DND-41 (cell line): ENCODE measurements around the gene NUTF2.
A peak's percentile ranks its signal among the peaks of the same experiment; 100 is the strongest.

Source experiments
- ATAC-seq: fragments of 200-7000 bp; cut with Tn5 transposase; 3 replicates; pipeline ENCODE4 v1.9.1; 2021; ENCODE audit warnings: low read depth; ENCODE audit not compliant: insufficient read depth
- DNase-seq: peaks from one replicate; pipeline ENCODE4 v3.0.0-alpha.2; 2020
- H2AFZ ChIP-seq: 2 replicates; pipeline ENCODE4 v1.6.0; 2012; ENCODE audit warnings: low read depth, low read length
- H3K27ac ChIP-seq: 2 replicates; pipeline ENCODE4 v1.5.1; 2012; ENCODE audit warnings: low read length, inconsistent platforms
- H3K27me3 ChIP-seq: fragments of 200-600 bp; sonication (generic); 2 replicates; pipeline ENCODE4 v1.6.0; 2012; ENCODE audit warnings: low read length, mild to moderate bottlenecking, inconsistent platforms; ENCODE audit not compliant: insufficient read depth, poor library complexity
- H3K36me3 ChIP-seq: 2 replicates; pipeline ENCODE4 v1.5.1; 2012; ENCODE audit warnings: low read length, inconsistent platforms; ENCODE audit not compliant: insufficient read depth
- H3K4me1 ChIP-seq: 2 replicates; pipeline ENCODE4 v1.5.1; 2012; ENCODE audit warnings: mild to moderate bottlenecking, low read length; ENCODE audit not compliant: insufficient read depth
- H3K4me2 ChIP-seq: 2 replicates; pipeline ENCODE4 v1.6.0; 2012; ENCODE audit warnings: mild to moderate bottlenecking, moderate library complexity, low read length, inconsistent platforms; ENCODE audit not compliant: insufficient read depth
- H3K4me3 ChIP-seq, 2 experiments: fragments of 200-600 bp in 1 of 2; shearing (Covaris generic) in 1 of 2; 2 replicates each; pipeline ENCODE4 v1.5.1; 2012 to 2016; ENCODE audit warnings: inconsistent platforms in 2 of 2, low read length in 2 of 2, mild to moderate bottlenecking in 2 of 2, low read depth in 1 of 2, moderate library complexity in 1 of 2
- H3K79me2 ChIP-seq: 2 replicates; pipeline ENCODE4 v1.6.0; 2012; ENCODE audit warnings: low read length, inconsistent platforms; ENCODE audit not compliant: insufficient read depth
- H3K9ac ChIP-seq: 2 replicates; pipeline ENCODE4 v1.6.0; 2012; ENCODE audit warnings: low read depth, mild to moderate bottlenecking, inconsistent platforms, low read length, moderate library complexity
- H3K9me3 ChIP-seq: 2 replicates; pipeline ENCODE4 v1.5.1; 2012; ENCODE audit warnings: low read length, moderate library complexity, mild to moderate bottlenecking, inconsistent platforms; ENCODE audit not compliant: insufficient read depth, severe bottlenecking
- H4K20me1 ChIP-seq: 2 replicates; pipeline ENCODE4 v1.6.0; 2012; ENCODE audit warnings: low read length; ENCODE audit not compliant: insufficient read depth
- CTCF ChIP-seq: IDR thresholded peaks from 2 replicates; pipeline ENCODE4 v1.5.1; 2012; ENCODE audit warnings: borderline replicate concordance, low read length, moderate library complexity, mild to moderate bottlenecking; ENCODE audit not compliant: poor library complexity, severe bottlenecking; ENCODE audit errors: extremely low read depth
- EZH2 ChIP-seq: IDR thresholded peaks from 3 replicates; pipeline ENCODE4 v1.6.1; 2012; ENCODE audit warnings: borderline replicate concordance, low read depth, mild to moderate bottlenecking, moderate library complexity, low read length, inconsistent platforms; ENCODE audit not compliant: severe bottlenecking

NUTF2 gene

GRCh38 chr16:67841198-67841815, 5.4 kb upstream of the NUTF2 start:
- no peak for ATAC-seq
- no peak for DNase-seq
- peak overlapping the region in 1 of 2 experiments; percentile 71; a peak in 2 of 4 replicates for H3K4me3 ChIP-seq
- peaks cover 21% of the 10 kb centered on the region for H4K20me1 ChIP-seq
- H3K4me1 ChIP-seq: peaks cover 46% of the 10 kb centered on the region
- peak overlapping the region; percentile 94 for H3K27ac ChIP-seq
- peak overlapping the region; percentile 89 for H2AFZ ChIP-seq
- H3K36me3 ChIP-seq: peaks cover 17% of the 10 kb centered on the region
- TF ChIP-seq CTCF (no peak), EZH2 (no peak)
- peaks cover 39% of the 10 kb centered on the region for H3K79me2 ChIP-seq
- peak overlapping the region; percentile 92 for H3K4me2 ChIP-seq
- H3K27me3 ChIP-seq: no peaks in the 10 kb centered on the region
- no peaks in the 10 kb centered on the region for H3K9me3 ChIP-seq
- peak overlapping the region; percentile 62 for H3K9ac ChIP-seq

GRCh38 chr16:67841816-67842508, 4.8 kb upstream of the NUTF2 start, which contains the start of gene THAP11:
Gene THAP11 (plus strand): TSS chr16:67842320. CDS start chr16:67842555, 235 bp downstream.
- H3K9me3 ChIP-seq: no peaks in the 10 kb centered on the region
- peak within 1 kb of the TSS; percentile 89 for H2AFZ ChIP-seq
- peak within 1 kb of the TSS; percentile 92 for H3K4me2 ChIP-seq
- H3K4me3 ChIP-seq: peak within 1 kb of the TSS; percentile 27 to 71
- H3K27ac ChIP-seq: peak within 1 kb of the TSS; percentile 94
- peak within 1 kb of the TSS; percentile 62 for H3K9ac ChIP-seq
- H4K20me1 ChIP-seq: peaks cover 21% of the 10 kb centered on the region
- peak; percentile 96 for DNase-seq
- ATAC-seq: peak; percentile 49
- peaks cover 17% of the 10 kb centered on the region for H3K36me3 ChIP-seq
- H3K27me3 ChIP-seq: no peaks in the 10 kb centered on the region
- peaks cover 41% of the 10 kb centered on the region for H3K79me2 ChIP-seq
- TF ChIP-seq EZH2 (no peak), CTCF (peak; percentile 95)
- H3K4me1 ChIP-seq: peaks cover 46% of the 10 kb centered on the region

- Histone ChIP-seq H3K4me1 (peaks cover 48% of the 10 kb centered on the region), H3K9ac (peak overlapping the region; percentile 62), H4K20me1 (peaks cover 28% of the 10 kb centered on the region), H3K27ac (peak overlapping the region; percentile 94), H3K27me3 (no peaks in the 10 kb centered on the region), H3K36me3 (peaks cover 21% of the 10 kb centered on the region), H2AFZ (peak overlapping the region; percentile 89), H3K4me3 (peak overlapping the region; percentile 27 to 71; a peak in 3 of 4 replicates), H3K79me2 (peaks cover 49% of the 10 kb centered on the region), H3K4me2 (peak overlapping the region; percentile 92), H3K9me3 (no peaks in the 10 kb centered on the region)
- no peak for TF ChIP-seq EZH2
- peak; percentile 54 for TF ChIP-seq CTCF
- DNase-seq (peak; percentile 63), ATAC-seq (peak; percentile 12)
Measured at GRCh38 chr16:67842509-67843342, 4.0 kb upstream of the NUTF2 start.
